Measurements from ENCODE around the gene WDFY4. TPM values are rescaled to one million over a fixed set of nuclear protein-coding genes. Genes with fewer than 3 reads are reported as not detected.

The WDFY4 gene
- polyA plus RNA-seq, 1 of the 3 experiments (the other 2 are of a cell fraction): not detected

DNA sequence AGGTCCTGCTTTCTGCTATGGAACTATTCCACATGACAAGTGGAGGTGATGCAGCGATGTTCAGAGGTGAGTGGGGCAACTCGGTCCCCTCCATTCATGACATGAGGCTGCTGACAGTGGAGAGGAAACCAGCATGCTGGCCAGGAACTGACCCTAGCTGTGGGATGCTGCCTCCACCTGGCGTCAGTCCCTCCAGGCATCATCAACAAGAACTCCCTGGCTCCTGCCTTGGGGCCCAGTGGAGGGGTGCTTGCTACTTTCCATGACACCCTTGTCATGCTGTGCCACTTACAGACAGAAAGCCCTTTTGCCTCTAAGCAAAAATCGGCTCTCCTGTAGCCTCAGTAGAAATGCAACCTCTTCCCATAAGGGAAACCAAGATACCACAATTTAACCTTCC is 136.4 kb downstream of the WDFY4 start (continued):
- TF ChIP-seq USF1 (IDR thresholded peaks at IDR 0.05; ENCODE audit: borderline replicate concordance, low read depth): no peak
- TF ChIP-seq TEAD4 (IDR thresholded peaks at IDR 0.05; ENCODE audit: borderline replicate concordance, insufficient read depth): no peak
- no peak for TF ChIP-seq POLR2AphosphoS5 (IDR thresholded peaks at IDR 0.05; ENCODE audit: low read depth, low read length)
- TF ChIP-seq EP300 (IDR thresholded peaks at IDR 0.05; ENCODE audit: borderline replicate concordance in 1 of 2, low read depth in 1 of 2, low read length in 1 of 2): no peak
- no peak for TF ChIP-seq FOXM1 (IDR thresholded peaks at IDR 0.05; ENCODE audit: low read depth)
- no peak for TF ChIP-seq SMC3 (IDR thresholded peaks at IDR 0.05; ENCODE audit: low read depth, low read length)

- H4K20me1 ChIP-seq (ENCODE audit: insufficient read depth): no peaks in the 10 kb centered on the region
- no peak for DNase-seq
- no peak overlapping the region for H3K27ac ChIP-seq (ENCODE audit: low read depth in 2 of 2, low read length in 1 of 2)
- H3K9ac ChIP-seq: no peak overlapping the region
- no peak overlapping the region for H3K4me3 ChIP-seq (ENCODE audit: low read depth in 2 of 2, low read length in 1 of 2)
- WGBS (ENCODE audit: low lambda C conversion rate): 25% methylated on average over 2 of the region's 3 CpGs
- CTCF ChIA-PET: no interaction called here
- POLR2A ChIA-PET: no interaction called here
- TF ChIP-seq TEAD4 (IDR thresholded peaks at IDR 0.05; ENCODE audit: borderline replicate concordance, insufficient read depth) (no peak), CHD2 (IDR thresholded peaks at IDR 0.05; ENCODE audit: low read length, partially characterized antibody) (no peak), USF1 (IDR thresholded peaks at IDR 0.05; ENCODE audit: borderline replicate concordance, low read depth) (no peak), IRF3 (IDR thresholded peaks at IDR 0.05; ENCODE audit: low read depth, low read length) (no peak), ELF1 (IDR thresholded peaks at IDR 0.05) (no peak), ZBTB33 (IDR thresholded peaks at IDR 0.05; ENCODE audit: borderline replicate concordance, low read depth) (no peak), MAX (IDR thresholded peaks at IDR 0.05; ENCODE audit: low read depth) (no peak), RCOR1 (IDR thresholded peaks at IDR 0.05; ENCODE audit: low read length) (no peak), TCF12 (IDR thresholded peaks at IDR 0.05) (no peak)
- H3K79me2 ChIP-seq (ENCODE audit: insufficient read depth): no peaks in the 10 kb centered on the region
- H3K4me1 ChIP-seq (ENCODE audit: control insufficient read depth in 1 of 2, insufficient read depth in 2 of 2, low read depth in 1 of 2, low read length in 1 of 2): peaks cover 0 to 2% of the 10 kb centered on the region in 2 experiments; a peak in 1 of 4 replicates
- no peaks in the 10 kb centered on the region for H3K27me3 ChIP-seq (ENCODE audit: insufficient read depth)
- H2AFZ ChIP-seq (ENCODE audit: low read depth): no peak overlapping the region
- no peaks in the 10 kb centered on the region for H3K9me2 ChIP-seq
- H3K36me3 ChIP-seq (replicated peaks in 1 of 2; ENCODE audit: control insufficient read depth in 1 of 2, insufficient read depth in 2 of 2, low read length in 1 of 2): no peaks in the 10 kb centered on the region
- H3K4me2 ChIP-seq: no peak overlapping the region
- no peaks in the 10 kb centered on the region for H3F3A ChIP-seq (replicated peaks; ENCODE audit: insufficient read depth)
- H3K9me3 ChIP-seq: no peaks in the 10 kb centered on the region
These were observed 137.0 kb downstream of the WDFY4 start for GRCh38 chr10:48821692-48822091.
